ENCODE data around the gene DBET.
"Not testable (repeated sequence)": the region's sequence is repeated elsewhere in the genome, so short reads cannot be mapped to it uniquely, and the experiment has no call there.

The DBET gene

GRCh38 chr4:190064342-190064741 lies at the start of gene DBET:
Gene DBET, plus strand, starts transcription at chr4:190064502.
- not testable (repeated sequence) for DNase-seq (ENCODE audit: low spot score)

- peak; percentile 22 for DNase-seq (ENCODE audit: low spot score)
Observed at GRCh38 chr4:190014771-190015537, 49.3 kb upstream of the DBET start.

- DNase-seq (ENCODE audit: low spot score) = no peak
Observed at GRCh38 chr4:190015538-190016368, 48.5 kb upstream of the DBET start.

- DNase-seq (ENCODE audit: low spot score) = no peak
Observed at GRCh38 chr4:190016369-190017289, 47.7 kb upstream of the DBET start.

- no peak for DNase-seq (ENCODE audit: low spot score)
Observed at GRCh38 chr4:190017357-190018200, 46.7 kb upstream of the DBET start.

- no peak for DNase-seq (ENCODE audit: low spot score)
Observed at GRCh38 chr4:190018201-190018920, 45.9 kb upstream of the DBET start.

- no peak for DNase-seq (ENCODE audit: low spot score)
Observed at GRCh38 chr4:190019023-190019858, 45.1 kb upstream of the DBET start.

GRCh38 chr4:190019859-190020463 lies 44.3 kb upstream of the DBET start:
- not testable (repeated sequence) for DNase-seq (ENCODE audit: low spot score)

- DNase-seq (ENCODE audit: low spot score) = peak; percentile 52
Observed at GRCh38 chr4:190020790-190021717, 43.2 kb upstream of the DBET start.

GRCh38 chr4:190021973-190022372 lies 42.3 kb upstream of the DBET start:
- not testable (repeated sequence) for DNase-seq (ENCODE audit: low spot score)

- not testable (repeated sequence) for DNase-seq (ENCODE audit: low spot score)
Observed at GRCh38 chr4:190022614-190023281, 41.6 kb upstream of the DBET start.

- DNase-seq (ENCODE audit: low spot score) = not testable (repeated sequence)
Observed at GRCh38 chr4:190027156-190027555, 37.1 kb upstream of the DBET start, which contains the start of gene FRG2. Gene FRG2, minus strand, starts transcription at chr4:190027256. Its CDS starts 52 bp downstream, at chr4:190027204.

- DNase-seq (ENCODE audit: low spot score) = not testable (repeated sequence)
Observed at GRCh38 chr4:190031264-190031663, 33.0 kb upstream of the DBET start.

- DNase-seq (ENCODE audit: low spot score) = not testable (repeated sequence)
Observed at GRCh38 chr4:190037704-190038388, 26.5 kb upstream of the DBET start.

- DNase-seq (ENCODE audit: low spot score) = not testable (repeated sequence)
Observed at GRCh38 chr4:190040873-190041272, 23.4 kb upstream of the DBET start.

- not testable (repeated sequence) for DNase-seq (ENCODE audit: low spot score)
Observed at GRCh38 chr4:190047627-190048026, 16.7 kb upstream of the DBET start.

Measured in AG08395 (cell line).